Kidney epithelial cell (primary cell): ENCODE measurements around the gene CTRB1. TPM values are rescaled to one million over a fixed set of nuclear protein-coding genes. Genes with fewer than 3 reads are reported as not detected.

Experiments
- DNase-seq: peaks from one replicate; pipeline ENCODE4 v3.0.0-alpha.2; 2010; ENCODE audit warnings: low read depth
- H3K27me3 ChIP-seq: 2 replicates; pipeline ENCODE4 v1.6.0; 2011; ENCODE audit warnings: low read length; ENCODE audit not compliant: control insufficient read depth, insufficient read depth
- H3K36me3 ChIP-seq: 2 replicates; pipeline ENCODE4 v1.5.1; 2011; ENCODE audit warnings: low read length; ENCODE audit not compliant: control insufficient read depth, insufficient read depth
- H3K4me3 ChIP-seq: 2 replicates; pipeline ENCODE4 v1.5.1; 2011; ENCODE audit warnings: low read depth, mild to moderate bottlenecking, control low read depth, low read length
- total RNA-seq: library from RNA; depleted of rRNA; stranded (reverse); fragments of >200 nt; gene quantifications from 2 replicates; pipeline ENCODE4 v1.2.3, GENCODE V29; 2015
- TF ChIP-seq, protein P1 (sequence below): IDR thresholded peaks from 2 replicates; pipeline ENCODE4 v1.5.1; 2011; ENCODE audit warnings: mild to moderate bottlenecking, moderate library complexity, low read length, control low read depth, inconsistent platforms; ENCODE audit not compliant: insufficient read depth, poor library complexity, severe bottlenecking

CTRB1 gene
- total RNA-seq, 1 donor from 2014 or later: not detected

- H3K27me3 ChIP-seq: no peaks in the 10 kb centered on the region
- TF ChIP-seq, protein P1, sequence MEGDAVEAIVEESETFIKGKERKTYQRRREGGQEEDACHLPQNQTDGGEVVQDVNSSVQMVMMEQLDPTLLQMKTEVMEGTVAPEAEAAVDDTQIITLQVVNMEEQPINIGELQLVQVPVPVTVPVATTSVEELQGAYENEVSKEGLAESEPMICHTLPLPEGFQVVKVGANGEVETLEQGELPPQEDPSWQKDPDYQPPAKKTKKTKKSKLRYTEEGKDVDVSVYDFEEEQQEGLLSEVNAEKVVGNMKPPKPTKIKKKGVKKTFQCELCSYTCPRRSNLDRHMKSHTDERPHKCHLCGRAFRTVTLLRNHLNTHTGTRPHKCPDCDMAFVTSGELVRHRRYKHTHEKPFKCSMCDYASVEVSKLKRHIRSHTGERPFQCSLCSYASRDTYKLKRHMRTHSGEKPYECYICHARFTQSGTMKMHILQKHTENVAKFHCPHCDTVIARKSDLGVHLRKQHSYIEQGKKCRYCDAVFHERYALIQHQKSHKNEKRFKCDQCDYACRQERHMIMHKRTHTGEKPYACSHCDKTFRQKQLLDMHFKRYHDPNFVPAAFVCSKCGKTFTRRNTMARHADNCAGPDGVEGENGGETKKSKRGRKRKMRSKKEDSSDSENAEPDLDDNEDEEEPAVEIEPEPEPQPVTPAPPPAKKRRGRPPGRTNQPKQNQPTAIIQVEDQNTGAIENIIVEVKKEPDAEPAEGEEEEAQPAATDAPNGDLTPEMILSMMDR: no peak
- DNase-seq: no peak
- no peaks in the 10 kb centered on the region for H3K36me3 ChIP-seq
- H3K4me3 ChIP-seq: peak within 1 kb of the TSS; percentile 88
These were observed 32.7 kb downstream of the CTRB1 start, which contains the start of gene BCAR1 for GRCh38 chr16:75251280-75252048. TSS of gene BCAR1 (minus strand) at chr16:75251624. CDS start at chr16:75251482, 142 bp downstream.

DNA sequence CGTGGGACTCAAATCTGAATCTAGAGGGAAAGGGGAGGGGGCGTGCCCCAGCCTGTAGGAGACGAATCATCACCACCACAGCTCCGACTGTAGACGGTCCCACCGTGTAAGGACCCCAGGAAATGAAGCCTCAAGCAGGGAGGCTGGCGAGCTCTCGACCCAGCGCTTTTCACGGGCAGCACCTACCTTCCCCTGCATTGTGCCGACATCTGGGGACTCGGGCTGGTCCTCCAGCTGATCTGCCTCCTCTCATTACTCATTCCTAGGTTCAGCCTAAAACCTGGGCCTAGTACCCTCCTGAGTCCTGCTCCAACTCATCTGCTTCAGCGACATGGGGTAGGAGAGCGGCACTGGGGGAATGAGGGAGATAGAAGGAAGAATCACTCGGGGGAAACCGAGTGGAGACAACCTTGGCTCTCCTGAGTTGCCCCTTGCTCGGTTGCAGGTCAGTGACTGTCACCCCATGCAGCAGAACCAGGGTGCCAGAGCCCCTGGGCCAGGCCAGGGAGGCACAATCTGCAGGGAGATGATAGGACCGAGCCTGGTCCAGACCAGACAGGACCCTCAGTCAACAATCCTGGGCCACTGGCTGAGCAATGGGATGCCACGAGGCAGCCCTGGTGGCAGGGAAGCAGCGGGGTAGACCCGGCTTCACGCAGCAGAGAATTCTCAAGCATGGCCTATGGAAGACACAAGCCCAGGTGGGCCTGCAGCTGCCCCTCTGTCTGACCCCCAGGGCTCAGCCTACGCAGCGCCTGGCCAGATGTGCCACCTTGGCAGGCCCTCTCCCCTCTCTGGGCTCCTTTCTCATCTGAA lies 33.5 kb downstream of the CTRB1 start:
- Histone ChIP-seq H3K36me3 (no peaks in the 10 kb centered on the region), H3K4me3 (no peak overlapping the region), H3K27me3 (no peaks in the 10 kb centered on the region)
- DNase-seq: no peak
- TF ChIP-seq, protein P1: no peak

DNA sequence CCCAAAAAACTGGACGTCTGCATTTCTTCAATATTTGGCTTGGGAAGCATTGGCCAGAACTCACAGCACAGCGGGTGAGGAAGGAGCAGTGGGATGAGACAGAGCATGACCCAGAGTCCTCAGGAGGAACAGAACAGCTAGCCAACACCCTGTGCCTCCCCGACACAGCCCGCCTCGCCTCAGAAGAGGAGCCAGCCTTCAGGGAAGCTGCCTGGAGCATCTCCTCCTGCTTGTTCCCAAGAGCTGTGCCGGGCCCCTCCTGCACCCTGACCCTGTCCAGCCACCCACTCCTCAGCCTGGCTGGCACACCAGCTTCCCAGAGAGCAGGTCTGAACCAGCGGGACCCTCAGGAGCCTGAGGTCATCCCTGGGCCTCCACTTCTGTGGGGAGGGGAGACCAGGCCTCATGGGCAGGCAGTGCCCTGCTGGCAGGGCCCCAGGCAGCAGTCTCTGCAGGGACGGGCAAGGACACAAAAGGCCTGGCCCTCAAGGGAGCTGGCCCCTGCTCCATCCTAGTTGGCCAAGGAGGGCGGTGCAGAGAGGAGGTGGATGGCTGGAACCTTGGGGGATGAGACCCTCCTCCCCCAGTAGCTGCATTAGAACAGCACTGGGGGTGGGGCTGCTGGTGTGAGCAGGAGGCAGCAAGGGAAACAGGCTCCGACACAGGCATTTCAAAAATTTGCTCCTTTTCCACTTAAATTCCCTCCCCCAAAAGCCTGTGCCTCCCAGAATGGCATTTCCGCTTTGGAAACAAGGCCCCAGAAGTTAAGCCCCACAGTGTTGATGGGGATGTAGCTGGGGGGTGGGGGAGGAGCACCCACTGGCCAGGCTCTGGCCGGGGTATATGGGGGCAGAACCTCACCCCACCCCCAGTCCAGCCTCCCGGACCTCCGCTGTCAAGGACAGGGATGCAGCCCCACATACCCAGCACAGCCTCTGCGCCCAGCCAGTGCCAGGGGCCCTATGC lies 34.4 kb downstream of the CTRB1 start:
- Histone ChIP-seq H3K27me3 (no peaks in the 10 kb centered on the region), H3K36me3 (no peaks in the 10 kb centered on the region), H3K4me3 (no peak overlapping the region)
- no peak for DNase-seq
- TF ChIP-seq, protein P1: no peak

- H3K4me3 ChIP-seq: no peak overlapping the region
- no peak for DNase-seq
- TF ChIP-seq, protein P1: no peak
These were observed 35.6 kb downstream of the CTRB1 start for GRCh38 chr16:75254359-75254837.

DNA sequence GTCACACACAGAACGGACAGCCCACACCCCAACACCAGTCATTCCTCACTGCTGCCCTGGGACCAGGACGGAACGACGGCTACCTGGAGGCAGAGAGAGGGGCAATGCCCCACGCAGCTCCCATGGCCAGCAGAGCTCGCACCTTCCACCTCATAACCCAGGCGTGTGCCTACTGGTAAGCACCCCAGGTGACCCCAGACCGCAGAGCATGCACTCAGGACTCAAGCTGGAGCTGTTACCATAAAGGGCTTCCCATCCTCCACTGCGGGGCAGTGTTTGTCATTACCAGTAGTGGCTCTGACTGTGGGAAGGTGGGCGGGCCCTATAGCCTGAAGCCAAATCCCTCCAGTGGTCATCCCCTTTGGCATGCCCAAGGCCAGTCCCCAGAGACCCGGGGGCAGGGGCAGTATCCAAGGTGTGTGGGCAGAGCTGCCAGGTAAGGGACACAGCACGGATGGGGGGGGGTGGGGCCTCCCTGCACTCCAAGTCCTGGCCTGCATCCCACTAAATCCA lies 37.3 kb downstream of the CTRB1 start:
- no peak for DNase-seq
- H3K36me3 ChIP-seq: no peaks in the 10 kb centered on the region
- no peak overlapping the region for H3K4me3 ChIP-seq
- TF ChIP-seq, protein P1: no peak
- no peaks in the 10 kb centered on the region for H3K27me3 ChIP-seq

More at GRCh38 chr16:75254359-75254837, 35.6 kb downstream of the CTRB1 start:
- Histone ChIP-seq H3K36me3 (no peaks in the 10 kb centered on the region), H3K27me3 (no peaks in the 10 kb centered on the region)
